ENCODE data around the gene ATF6B. TPM values are rescaled to one million over a fixed set of nuclear protein-coding genes. Genes with fewer than 3 reads are reported as not detected.

The ATF6B gene
- total and polyA plus RNA-seq, 4 experiments from 2014 or later = 11.4 to 154 (median 89.2) TPM

- Mint-ChIP-seq H3K36me3 (no peaks in the 10 kb centered on the region), H3K4me3 (no peak overlapping the region), H3K27ac (peak overlapping the region in 1 of 7 donors; percentile 16), H3K27me3 (peaks cover 16 to 18% of the 10 kb centered on the region in 2 donors), H3K9me3 (peaks cover 0 to 2% (median 0%) of the 10 kb centered on the region in 8 donors), H3K4me1 (peaks cover 1 to 23% (median 3%) of the 10 kb centered on the region in 4 donors)
- CTCF ChIA-PET (ENCODE audit: partially characterized antibody) = interaction anchor here (0.6 kb wide), 1 partner anchor 330 kb away, joined by 3 read pairs; no protein-coding TSS in a partner anchor
- intact Hi-C loops (cut with micrococcal nuclease) = no loop called here
- POLR2A ChIA-PET (ENCODE audit: partially characterized antibody) = no interaction called here
- DNase-seq = no peak
- H3K27ac ChIP-seq (ENCODE audit: low read depth, low read length) = no peak overlapping the region
- H3K4me3 ChIP-seq (ENCODE audit: low read length in 2 of 2) = no peak overlapping the region
- peaks cover 16% of the 10 kb centered on the region for H3K27me3 ChIP-seq (ENCODE audit: insufficient read depth, low read length)
- H3K36me3 ChIP-seq (ENCODE audit: insufficient read depth, low read length) = no peaks in the 10 kb centered on the region
- H3K9me3 ChIP-seq (ENCODE audit: control insufficient read depth in 1 of 2, low read length in 2 of 2) = no peaks in the 10 kb centered on the region
- no peaks in the 10 kb centered on the region for H3K4me1 ChIP-seq (ENCODE audit: insufficient read depth, low read length)
Measured at GRCh38 chr6:32083812-32084768, 44.0 kb downstream of the ATF6B start.

- H3K4me3 ChIP-seq (ENCODE audit: low read length in 2 of 2) = no peak overlapping the region
- H3K9me3 ChIP-seq (ENCODE audit: control insufficient read depth in 1 of 2, low read length in 2 of 2) = no peaks in the 10 kb centered on the region
- CTCF ChIA-PET (ENCODE audit: partially characterized antibody) = no interaction called here
- no peak overlapping the region for H3K4me3 Mint-ChIP-seq
- intact Hi-C loops (cut with micrococcal nuclease) = no loop called here
- H3K4me1 Mint-ChIP-seq = peaks cover 1 to 18% (median 3%) of the 10 kb centered on the region in 4 donors
- H3K4me1 ChIP-seq (ENCODE audit: insufficient read depth, low read length) = no peaks in the 10 kb centered on the region
- DNase-seq = no peak
- peaks cover 16% of the 10 kb centered on the region for H3K27me3 ChIP-seq (ENCODE audit: insufficient read depth, low read length)
- H3K27ac Mint-ChIP-seq = no peak overlapping the region
- peaks cover 16 to 18% of the 10 kb centered on the region in 2 donors for H3K27me3 Mint-ChIP-seq
- no peak overlapping the region for H3K27ac ChIP-seq (ENCODE audit: low read depth, low read length)
- peaks cover 0 to 2% (median 0%) of the 10 kb centered on the region in 8 donors for H3K9me3 Mint-ChIP-seq
- POLR2A ChIA-PET (ENCODE audit: partially characterized antibody) = no interaction called here
- no peaks in the 10 kb centered on the region for H3K36me3 ChIP-seq (ENCODE audit: insufficient read depth, low read length)
- no peaks in the 10 kb centered on the region for H3K36me3 Mint-ChIP-seq
Measured at GRCh38 chr6:32082935-32083334, 45.1 kb downstream of the ATF6B start.

- Histone ChIP-seq H3K4me3 (ENCODE audit: low read length in 2 of 2) (no peak overlapping the region), H3K4me1 (ENCODE audit: insufficient read depth, low read length) (no peaks in the 10 kb centered on the region), H3K36me3 (ENCODE audit: insufficient read depth, low read length) (no peaks in the 10 kb centered on the region), H3K9me3 (ENCODE audit: control insufficient read depth in 1 of 2, low read length in 2 of 2) (no peaks in the 10 kb centered on the region), H3K27ac (ENCODE audit: low read depth, low read length) (no peak overlapping the region), H3K27me3 (ENCODE audit: insufficient read depth, low read length) (peaks cover 16% of the 10 kb centered on the region)
- Mint-ChIP-seq H3K4me1 (peaks cover 1 to 18% (median 3%) of the 10 kb centered on the region in 4 donors), H3K9me3 (peaks cover 0 to 2% (median 0%) of the 10 kb centered on the region in 8 donors), H3K27ac (no peak overlapping the region), H3K27me3 (peaks cover 16 to 18% of the 10 kb centered on the region in 2 donors), H3K36me3 (no peaks in the 10 kb centered on the region), H3K4me3 (no peak overlapping the region)
- CTCF ChIA-PET (ENCODE audit: partially characterized antibody) = no interaction called here
- intact Hi-C loops (cut with micrococcal nuclease) = no loop called here
- POLR2A ChIA-PET (ENCODE audit: partially characterized antibody) = no interaction called here
- no peak for DNase-seq
Measured at GRCh38 chr6:32082478-32082877, 45.6 kb downstream of the ATF6B start.

DNA sequence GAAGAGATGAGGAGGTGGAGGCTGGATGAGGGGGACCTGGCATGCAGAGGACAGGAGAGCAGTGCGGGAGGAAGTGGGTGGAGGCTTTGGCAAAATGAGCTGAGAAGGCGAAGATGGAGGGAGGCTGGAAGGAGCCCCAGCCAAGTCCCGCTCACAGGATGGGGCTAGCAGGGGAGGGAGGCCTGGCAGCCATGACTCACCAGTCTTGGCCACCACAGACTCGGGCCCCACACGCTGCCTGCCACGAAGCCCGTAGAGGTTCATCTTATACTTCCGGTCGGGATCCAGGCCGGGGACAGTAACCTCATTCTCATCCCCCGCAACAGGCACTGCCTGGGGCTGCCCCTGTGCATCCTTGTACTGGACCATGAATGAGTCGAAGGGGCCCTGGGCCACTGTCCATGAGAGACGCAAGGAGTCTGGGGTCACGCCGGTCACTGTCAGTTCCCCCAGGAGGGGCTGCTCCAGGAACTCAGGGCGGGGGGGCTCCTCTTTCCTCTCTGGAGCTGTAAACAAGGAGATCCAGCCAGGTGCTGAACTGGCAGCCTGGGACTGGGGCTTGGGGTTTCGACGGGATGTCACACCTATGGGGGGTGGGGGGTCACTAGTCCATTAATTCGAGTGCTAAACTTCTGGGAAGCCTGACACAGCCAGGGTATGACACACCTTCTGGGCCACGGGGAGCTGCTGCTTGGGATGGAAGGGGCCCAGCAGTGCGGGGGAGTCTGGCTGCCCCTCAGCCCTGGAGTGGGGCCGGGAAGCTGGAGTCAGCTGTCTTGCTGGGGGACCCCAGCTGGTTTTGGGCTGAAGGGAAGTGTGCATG lies 46.7 kb downstream of the ATF6B start:
- H3K27ac ChIP-seq (ENCODE audit: low read depth, low read length) = no peak overlapping the region
- Mint-ChIP-seq H3K4me3 (no peak overlapping the region), H3K9me3 (peaks cover 0 to 2% (median 0%) of the 10 kb centered on the region in 8 donors), H3K4me1 (peaks cover 0 to 13% (median 0%) of the 10 kb centered on the region in 4 donors), H3K27ac (peak overlapping the region in 1 of 7 donors; percentile 49), H3K27me3 (peaks cover 10 to 12% of the 10 kb centered on the region in 2 donors), H3K36me3 (no peaks in the 10 kb centered on the region)
- H3K27me3 ChIP-seq (ENCODE audit: insufficient read depth, low read length) = peaks cover 10% of the 10 kb centered on the region
- CTCF ChIA-PET (ENCODE audit: partially characterized antibody) = no interaction called here
- no peak overlapping the region for H3K4me3 ChIP-seq (ENCODE audit: low read length in 2 of 2)
- intact Hi-C loops (cut with micrococcal nuclease) = no loop called here
- H3K9me3 ChIP-seq (ENCODE audit: control insufficient read depth in 1 of 2, low read length in 2 of 2) = no peaks in the 10 kb centered on the region
- POLR2A ChIA-PET (ENCODE audit: partially characterized antibody) = no interaction called here
- DNase-seq = no peak
- H3K4me1 ChIP-seq (ENCODE audit: insufficient read depth, low read length) = no peaks in the 10 kb centered on the region
- no peaks in the 10 kb centered on the region for H3K36me3 ChIP-seq (ENCODE audit: insufficient read depth, low read length)

DNA sequence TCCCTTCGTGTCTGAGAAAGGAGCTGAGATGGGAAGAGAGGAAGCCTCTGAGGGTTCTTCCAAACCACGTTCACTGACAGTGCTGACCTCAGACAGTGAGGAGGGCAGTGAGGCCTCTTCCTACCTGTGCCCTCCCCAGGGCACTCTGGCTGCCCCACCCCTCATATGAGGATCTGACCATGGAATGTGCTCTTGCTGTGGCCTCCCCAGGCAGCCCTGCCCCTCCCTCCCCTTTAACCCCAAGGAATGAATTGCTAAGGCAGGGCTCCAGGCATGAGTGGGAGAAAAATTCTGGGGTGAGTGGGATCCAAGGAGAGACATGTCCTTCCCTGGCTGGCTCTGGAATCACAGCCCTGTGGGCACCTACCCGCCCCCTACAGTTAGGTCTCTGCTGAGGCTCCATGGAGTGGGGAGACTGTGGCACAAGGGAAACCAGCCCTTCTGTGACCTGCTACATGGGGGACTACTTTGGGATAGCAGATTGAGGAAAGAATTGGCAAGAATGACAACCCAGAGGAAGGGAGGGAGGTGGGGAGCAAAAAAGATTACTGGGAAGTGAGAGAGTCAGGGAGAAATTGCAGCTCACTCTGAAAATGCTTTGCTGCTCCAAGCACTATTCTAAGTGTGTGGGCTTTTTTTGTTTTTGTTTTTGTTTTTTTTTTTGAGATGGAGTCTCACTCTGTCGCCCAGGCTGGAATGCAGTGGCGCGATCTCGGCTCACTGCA lies 48.3 kb downstream of the ATF6B start:
- H3K27me3 ChIP-seq (ENCODE audit: insufficient read depth, low read length) = peaks cover 1% of the 10 kb centered on the region
- H3K36me3 ChIP-seq (ENCODE audit: insufficient read depth, low read length) = no peaks in the 10 kb centered on the region
- H3K4me3 ChIP-seq (ENCODE audit: low read length in 2 of 2) = no peak overlapping the region
- H3K4me3 Mint-ChIP-seq = no peak overlapping the region
- H3K4me1 Mint-ChIP-seq = peaks cover 0 to 8% (median 0%) of the 10 kb centered on the region in 4 donors
- no peaks in the 10 kb centered on the region for H3K36me3 Mint-ChIP-seq
- H3K4me1 ChIP-seq (ENCODE audit: insufficient read depth, low read length) = no peaks in the 10 kb centered on the region
- H3K27ac Mint-ChIP-seq = peak overlapping the region in 1 of 7 donors; percentile 31
- POLR2A ChIA-PET (ENCODE audit: partially characterized antibody) = no interaction called here
- DNase-seq = no peak
- no peaks in the 10 kb centered on the region for H3K9me3 ChIP-seq (ENCODE audit: control insufficient read depth in 1 of 2, low read length in 2 of 2)
- peaks cover 0 to 2% (median 0%) of the 10 kb centered on the region in 8 donors for H3K9me3 Mint-ChIP-seq
- CTCF ChIA-PET (ENCODE audit: partially characterized antibody) = no interaction called here
- H3K27ac ChIP-seq (ENCODE audit: low read depth, low read length) = no peak overlapping the region
- intact Hi-C loops (cut with micrococcal nuclease) = no loop called here
- H3K27me3 Mint-ChIP-seq = peaks cover 2 to 4% of the 10 kb centered on the region in 2 donors

- Histone ChIP-seq H3K36me3 (ENCODE audit: insufficient read depth, low read length) (no peaks in the 10 kb centered on the region), H3K4me3 (ENCODE audit: low read length in 2 of 2) (no peak overlapping the region), H3K27me3 (ENCODE audit: insufficient read depth, low read length) (no peaks in the 10 kb centered on the region), H3K9me3 (ENCODE audit: control insufficient read depth in 1 of 2, low read length in 2 of 2) (no peaks in the 10 kb centered on the region), H3K4me1 (ENCODE audit: insufficient read depth, low read length) (no peaks in the 10 kb centered on the region), H3K27ac (ENCODE audit: low read depth, low read length) (no peak overlapping the region)
- Mint-ChIP-seq H3K9me3 (no peaks in the 10 kb centered on the region), H3K4me3 (no peak overlapping the region), H3K36me3 (no peaks in the 10 kb centered on the region), H3K4me1 (no peaks in the 10 kb centered on the region), H3K27ac (no peak overlapping the region), H3K27me3 (peaks cover 0 to 3% of the 10 kb centered on the region in 2 donors)
- no peak for DNase-seq
- ChIA-PET CTCF (ENCODE audit: partially characterized antibody) (no interaction called here), POLR2A (ENCODE audit: partially characterized antibody) (no interaction called here)
- intact Hi-C loops (cut with micrococcal nuclease) = no loop called here
Measured at GRCh38 chr6:32076321-32076809, 51.7 kb downstream of the ATF6B start.

Data from CD4-positive, alpha-beta memory T cell (primary cell).